MM.1S (cell line): ENCODE measurements around the gene SNX11.

Source experiments
- DNase-seq: peaks from one replicate; pipeline ENCODE4 v3.0.0-alpha.2; 2015
- H2AFZ ChIP-seq: fragments of 300-600 bp; sonication (generic); 2 replicates; pipeline ENCODE4 v1.6.0; 2016; ENCODE audit warnings: antibody characterized with exemption, low read length
- H3F3A ChIP-seq: fragments of 300-600 bp; sonication (generic); 2 replicates; pipeline ENCODE4 v1.6.1; 2016; ENCODE audit warnings: mild to moderate bottlenecking, antibody characterized with exemption, low read length, moderate library complexity, mixed read lengths; ENCODE audit not compliant: insufficient read depth
- H3K27ac ChIP-seq: fragments of 300-600 bp; sonication (generic); 2 replicates; pipeline ENCODE4 v1.5.1; 2016; ENCODE audit warnings: mild to moderate bottlenecking, low read length
- H3K27me3 ChIP-seq: fragments of 300-600 bp; sonication (generic); replicated peaks from 2 replicates; pipeline ENCODE4 v1.6.0; 2016; ENCODE audit warnings: low read length; ENCODE audit not compliant: insufficient read depth
- H3K36me3 ChIP-seq: fragments of 300-600 bp; sonication (generic); replicated peaks from 2 replicates; pipeline ENCODE4 v1.6.1; 2016; ENCODE audit warnings: mild to moderate bottlenecking, low read length, mixed read lengths; ENCODE audit not compliant: insufficient read depth
- H3K4me1 ChIP-seq: fragments of 300-600 bp; sonication (generic); 2 replicates; pipeline ENCODE4 v1.6.1; 2016; ENCODE audit warnings: low read length, mixed read lengths
- H3K4me2 ChIP-seq: fragments of 300-600 bp; sonication (generic); 2 replicates; pipeline ENCODE4 v1.6.0; 2016; ENCODE audit warnings: low read depth, low read length
- H3K4me3 ChIP-seq: fragments of 300-600 bp; sonication (generic); 2 replicates; pipeline ENCODE4 v1.5.1; 2016; ENCODE audit warnings: low read length, mixed read lengths
- H3K79me2 ChIP-seq: fragments of 300-600 bp; sonication (generic); 2 replicates; pipeline ENCODE4 v1.6.1; 2016; ENCODE audit warnings: mixed run types, low read length, mixed read lengths
- H3K9ac ChIP-seq: fragments of 300-600 bp; sonication (generic); 2 replicates; pipeline ENCODE4 v1.6.1; 2016; ENCODE audit warnings: low read length, mixed read lengths
- H3K9me2 ChIP-seq: fragments of 300-600 bp; sonication (generic); replicated peaks from 2 replicates; pipeline ENCODE4 v1.6.1; 2016; ENCODE audit warnings: mild to moderate bottlenecking, low read length, mixed read lengths; ENCODE audit not compliant: insufficient read depth
- H3K9me3 ChIP-seq: fragments of 300-600 bp; sonication (generic); replicated peaks from 2 replicates; pipeline ENCODE4 v1.6.1; 2016; ENCODE audit warnings: mild to moderate bottlenecking, low read length, mixed read lengths; ENCODE audit not compliant: insufficient read depth
- H4K20me1 ChIP-seq: fragments of 300-600 bp; sonication (generic); 2 replicates; pipeline ENCODE4 v1.6.1; 2016; ENCODE audit warnings: mild to moderate bottlenecking, low read length, moderate library complexity, mixed read lengths; ENCODE audit not compliant: insufficient read depth
- EZH2 ChIP-seq: fragments of 300-600 bp; sonication (generic); optimal IDR thresholded peaks from 2 replicates; pipeline ENCODE3; 2017; ENCODE audit warnings: low read depth, mild to moderate bottlenecking, antibody characterized with exemption, low read length, mixed read lengths
- EZH2phosphoT487 ChIP-seq: fragments of 300-600 bp; sonication (generic); IDR thresholded peaks from 2 replicates; pipeline ENCODE4 v1.6.1; 2018; ENCODE audit warnings: antibody characterized with exemption, low read length
- TF ChIP-seq, protein P1 (sequence below): fragments of 300-600 bp; sonication (generic); IDR thresholded peaks from 2 replicates; pipeline ENCODE4 v1.5.1; 2016; ENCODE audit warnings: antibody characterized with exemption, low read length, mixed read lengths

Gene SNX11

DNA sequence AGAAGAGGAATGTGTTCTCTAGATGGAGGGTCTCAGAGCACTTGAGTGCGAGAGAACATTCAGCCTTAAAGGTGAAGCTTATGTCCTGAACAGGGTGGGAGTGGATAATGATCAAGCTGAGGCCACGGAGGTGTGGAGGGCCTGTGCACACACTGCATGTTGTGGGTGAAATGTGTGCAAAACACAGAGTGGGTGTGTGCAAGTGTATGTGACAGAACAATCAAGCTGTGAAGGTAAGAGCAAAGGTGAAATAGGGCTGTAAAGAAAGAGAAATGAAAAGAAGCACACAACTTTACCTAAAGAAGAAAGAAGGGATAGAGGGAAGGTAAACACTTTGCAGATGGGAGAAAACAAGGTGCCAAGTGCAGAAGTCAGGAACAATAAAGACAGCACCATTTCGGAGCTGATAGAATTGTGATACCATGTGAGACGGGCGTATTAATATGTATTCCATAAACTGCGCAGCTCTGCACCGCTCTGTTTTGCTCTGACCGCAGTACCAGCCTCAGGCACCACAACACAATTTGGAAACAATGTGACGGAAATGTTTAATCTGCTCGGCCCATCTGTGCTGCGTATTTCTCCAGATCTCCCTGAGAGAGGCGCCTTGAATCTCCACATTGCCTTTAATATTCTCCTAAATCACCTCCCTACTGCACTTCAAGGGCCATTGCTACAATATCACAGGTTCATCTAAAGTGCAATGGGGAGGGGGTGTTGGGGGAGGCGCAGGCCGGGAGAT is 40.6 kb downstream of the SNX11 start:
- no peak overlapping the region for H2AFZ ChIP-seq
- H3K4me2 ChIP-seq = no peak overlapping the region
- H3K9me3 ChIP-seq = no peaks in the 10 kb centered on the region
- H3K27me3 ChIP-seq = no peaks in the 10 kb centered on the region
- no peaks in the 10 kb centered on the region for H4K20me1 ChIP-seq
- no peak for DNase-seq
- no peaks in the 10 kb centered on the region for H3K9me2 ChIP-seq
- no peaks in the 10 kb centered on the region for H3K79me2 ChIP-seq
- TF ChIP-seq EZH2phosphoT487 (no peak), EZH2 (no peak)
- TF ChIP-seq, protein P1, sequence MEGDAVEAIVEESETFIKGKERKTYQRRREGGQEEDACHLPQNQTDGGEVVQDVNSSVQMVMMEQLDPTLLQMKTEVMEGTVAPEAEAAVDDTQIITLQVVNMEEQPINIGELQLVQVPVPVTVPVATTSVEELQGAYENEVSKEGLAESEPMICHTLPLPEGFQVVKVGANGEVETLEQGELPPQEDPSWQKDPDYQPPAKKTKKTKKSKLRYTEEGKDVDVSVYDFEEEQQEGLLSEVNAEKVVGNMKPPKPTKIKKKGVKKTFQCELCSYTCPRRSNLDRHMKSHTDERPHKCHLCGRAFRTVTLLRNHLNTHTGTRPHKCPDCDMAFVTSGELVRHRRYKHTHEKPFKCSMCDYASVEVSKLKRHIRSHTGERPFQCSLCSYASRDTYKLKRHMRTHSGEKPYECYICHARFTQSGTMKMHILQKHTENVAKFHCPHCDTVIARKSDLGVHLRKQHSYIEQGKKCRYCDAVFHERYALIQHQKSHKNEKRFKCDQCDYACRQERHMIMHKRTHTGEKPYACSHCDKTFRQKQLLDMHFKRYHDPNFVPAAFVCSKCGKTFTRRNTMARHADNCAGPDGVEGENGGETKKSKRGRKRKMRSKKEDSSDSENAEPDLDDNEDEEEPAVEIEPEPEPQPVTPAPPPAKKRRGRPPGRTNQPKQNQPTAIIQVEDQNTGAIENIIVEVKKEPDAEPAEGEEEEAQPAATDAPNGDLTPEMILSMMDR = no peak
- H3K36me3 ChIP-seq = no peaks in the 10 kb centered on the region
- H3K27ac ChIP-seq = no peak overlapping the region
- no peak overlapping the region for H3K4me3 ChIP-seq
- no peaks in the 10 kb centered on the region for H3F3A ChIP-seq
- H3K4me1 ChIP-seq = peaks cover 6% of the 10 kb centered on the region; the same call in 1 of the 2 replicates
- H3K9ac ChIP-seq = no peak overlapping the region

DNA sequence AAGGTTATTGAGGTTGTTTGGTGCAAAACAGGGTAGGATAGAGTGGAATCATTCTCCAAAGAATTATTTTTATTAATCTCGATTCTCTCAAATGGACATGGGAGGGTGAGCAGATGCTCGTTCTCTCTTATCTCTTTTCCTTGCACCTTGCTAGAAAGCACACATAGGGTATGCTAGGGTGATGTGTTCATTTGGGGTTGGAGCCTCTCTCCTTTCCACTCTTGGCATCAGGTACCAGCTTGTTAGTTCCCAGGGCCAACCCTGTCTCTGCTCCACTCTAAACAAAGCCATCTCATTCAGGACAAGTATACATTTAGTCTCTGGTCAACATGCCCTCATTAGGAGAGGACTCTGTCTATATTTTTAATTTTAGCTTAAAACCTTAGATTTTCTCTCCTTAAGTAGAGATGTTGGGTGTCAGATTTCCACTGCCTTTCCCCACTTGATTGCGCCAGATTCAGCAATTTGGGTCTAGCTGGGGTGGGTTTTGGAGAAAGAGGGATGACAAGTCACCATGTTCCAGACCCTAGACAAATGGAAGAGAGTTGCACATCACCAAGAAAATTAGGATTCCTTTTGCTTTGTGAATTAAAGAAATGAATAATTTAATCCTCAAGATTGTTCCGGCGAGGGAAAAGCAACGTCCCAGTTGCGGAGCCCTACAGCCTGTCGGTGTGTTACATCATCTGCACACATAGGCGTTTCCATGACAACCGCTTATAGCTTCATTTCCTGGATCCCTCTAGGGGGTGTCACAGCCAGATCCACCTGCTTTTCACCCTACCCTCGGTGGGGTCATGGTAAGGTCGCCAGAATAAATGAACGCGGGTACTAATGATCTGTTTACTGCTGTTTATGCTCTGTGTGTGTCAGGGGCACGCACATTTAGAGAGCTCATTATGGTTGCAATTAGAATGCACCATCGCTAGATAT is 41.6 kb downstream of the SNX11 start:
- H3K9me2 ChIP-seq = no peaks in the 10 kb centered on the region

DNA sequence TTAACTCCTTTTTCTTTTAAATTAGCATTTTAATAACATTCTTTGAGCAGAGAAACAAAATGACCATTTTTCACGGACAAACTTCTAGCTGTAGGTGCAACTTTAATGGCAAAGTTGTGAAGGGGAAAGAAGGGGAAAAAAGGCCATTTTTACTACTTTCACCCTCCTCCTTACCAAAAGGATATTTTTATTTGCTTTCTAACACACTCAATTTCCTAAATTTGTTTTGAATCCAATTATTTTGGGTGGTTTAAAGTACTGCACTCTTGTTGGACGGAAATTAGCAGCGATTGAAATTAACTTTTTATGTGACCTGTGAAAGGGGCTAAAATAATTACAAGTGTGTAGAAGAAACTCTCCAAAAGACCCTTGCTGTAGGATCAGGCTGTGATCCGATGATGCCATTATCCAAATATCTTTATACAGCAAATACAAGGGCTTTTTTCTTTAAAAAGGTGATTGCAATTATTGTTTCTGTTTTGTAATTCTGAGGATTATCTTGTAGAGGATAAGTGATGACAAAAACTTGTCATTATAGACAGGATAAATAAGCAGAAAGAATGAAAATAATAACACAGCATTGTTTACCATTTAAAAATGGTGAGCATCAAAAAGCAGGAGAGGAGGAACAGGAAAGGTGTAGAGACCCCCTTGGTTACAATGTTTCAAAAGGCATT is 42.4 kb downstream of the SNX11 start:
- no peaks in the 10 kb centered on the region for H3K27me3 ChIP-seq
- no peaks in the 10 kb centered on the region for H3K9me3 ChIP-seq
- H3K27ac ChIP-seq = no peak overlapping the region
- H3K4me1 ChIP-seq = peaks cover 6% of the 10 kb centered on the region; the same call in 1 of the 2 replicates
- no peak overlapping the region for H3K9ac ChIP-seq
- no peaks in the 10 kb centered on the region for H3K9me2 ChIP-seq
- no peaks in the 10 kb centered on the region for H3K79me2 ChIP-seq
- no peak overlapping the region for H3K4me3 ChIP-seq
- no peaks in the 10 kb centered on the region for H3K36me3 ChIP-seq
- H3F3A ChIP-seq = no peaks in the 10 kb centered on the region
- no peak for DNase-seq
- no peak overlapping the region for H3K4me2 ChIP-seq
- TF ChIP-seq EZH2 (no peak), EZH2phosphoT487 (no peak)
- TF ChIP-seq, protein P1 = no peak
- no peak overlapping the region for H2AFZ ChIP-seq
- no peaks in the 10 kb centered on the region for H4K20me1 ChIP-seq

More for the DNA sequence above, 41.6 kb downstream of the SNX11 start:
- no peaks in the 10 kb centered on the region for H3K79me2 ChIP-seq
- no peaks in the 10 kb centered on the region for H3K9me3 ChIP-seq
- H2AFZ ChIP-seq = no peak overlapping the region
- no peak overlapping the region for H3K4me3 ChIP-seq
- H3K27me3 ChIP-seq = no peaks in the 10 kb centered on the region
- no peaks in the 10 kb centered on the region for H3K36me3 ChIP-seq
- no peak overlapping the region for H3K4me2 ChIP-seq
- H4K20me1 ChIP-seq = no peaks in the 10 kb centered on the region
- no peak for DNase-seq
- no peak overlapping the region for H3K9ac ChIP-seq
- H3K27ac ChIP-seq = no peak overlapping the region
- H3K4me1 ChIP-seq = peaks cover 6% of the 10 kb centered on the region; the same call in 1 of the 2 replicates
- H3F3A ChIP-seq = no peaks in the 10 kb centered on the region
- TF ChIP-seq EZH2phosphoT487 = no peak
